AG04449 (cell line): Measurements from ENCODE around the gene CTNNA2.
"Not testable (repeated sequence)": the region's sequence is repeated elsewhere in the genome, so short reads cannot be mapped to it uniquely, and the experiment has no call there.

Experiments used
- CTCF ChIA-PET: fragments of 350-600 bp; formaldehyde crosslinking; extraction: SDS; loops from one replicate; lab custom pipeline; 2021; ENCODE audit warnings: antibody characterized with exemption; lab: Yijun Ruan, JAX
- POLR2A ChIA-PET: fragments of 400-600, 350-600 bp; formaldehyde crosslinking; extraction: SDS; loops from one replicate; lab custom pipeline; 2020; ENCODE audit warnings: antibody characterized with exemption, inconsistent platforms; lab: Yijun Ruan, JAX
- DNase-seq: peaks from one replicate; pipeline ENCODE4 v3.0.0-alpha.2; 2010; ENCODE audit warnings: low read depth, low spot score
- H3K4me3 ChIP-seq: 2 replicates; pipeline ENCODE4 v1.5.1; 2011; ENCODE audit warnings: low read depth, mild to moderate bottlenecking, control low read depth, low read length
- CTCF ChIP-seq: IDR thresholded peaks from one replicate; pipeline ENCODE4 v1.5.1; 2011; ENCODE audit warnings: mild to moderate bottlenecking, moderate library complexity, low read length, control low read depth, inconsistent platforms; ENCODE audit not compliant: insufficient read depth; ENCODE audit errors: missing control alignments

The CTNNA2 gene

GRCh38 chr2:80139001-80139400, 626.1 kb downstream of the CTNNA2 start:
- no peak overlapping the region for H3K4me3 ChIP-seq
- ChIA-PET POLR2A (no interaction called here), CTCF (no interaction called here)
- no peak for DNase-seq
- TF ChIP-seq CTCF: no peak

GRCh38 chr2:80141007-80141726, 628.3 kb downstream of the CTNNA2 start:
- ChIA-PET POLR2A (no interaction called here), CTCF (interaction anchor here (0.6 to 1.2 kb wide), 2 partner anchors 30 to 97 kb away, joined by 3 read pairs; no protein-coding TSS in a partner anchor)
- H3K4me3 ChIP-seq: no peak overlapping the region
- DNase-seq: no peak
- TF ChIP-seq CTCF: no peak

GRCh38 chr2:80145499-80145898, 632.6 kb downstream of the CTNNA2 start:
- DNase-seq: no peak
- ChIA-PET CTCF (no interaction called here), POLR2A (no interaction called here)
- no peak overlapping the region for H3K4me3 ChIP-seq
- no peak for TF ChIP-seq CTCF

- CTCF ChIA-PET: not testable (repeated sequence)
Observed at GRCh38 chr2:80146757-80147156, 633.9 kb downstream of the CTNNA2 start.

GRCh38 chr2:80147690-80148089, 634.8 kb downstream of the CTNNA2 start:
- CTCF ChIA-PET: no interaction called here
- POLR2A ChIA-PET: no interaction called here
- no peak overlapping the region for H3K4me3 ChIP-seq
- no peak for DNase-seq
- no peak for TF ChIP-seq CTCF

More at GRCh38 chr2:80146757-80147156, 633.9 kb downstream of the CTNNA2 start:
- H3K4me3 ChIP-seq, POLR2A ChIA-PET, DNase-seq: not testable (repeated sequence)

- CTCF ChIA-PET: no interaction called here
- POLR2A ChIA-PET: no interaction called here
- H3K4me3 ChIP-seq: no peak overlapping the region
- no peak for DNase-seq
- no peak for TF ChIP-seq CTCF
Observed at GRCh38 chr2:80148906-80149305, 636.1 kb downstream of the CTNNA2 start.

GRCh38 chr2:80149991-80150390, 637.1 kb downstream of the CTNNA2 start:
- no peak overlapping the region for H3K4me3 ChIP-seq
- ChIA-PET POLR2A (no interaction called here), CTCF (interaction anchor here (1.8 kb wide), 1 partner anchor 89 kb away, joined by 6 read pairs; no protein-coding TSS in a partner anchor)
- no peak for TF ChIP-seq CTCF
- no peak for DNase-seq
